NCI-H187 (cell line): ENCODE data around the gene CLMN.
"Not testable (repeated sequence)": the region's sequence is repeated elsewhere in the genome, so short reads cannot be mapped to it uniquely, and the experiment has no call there.

Experiments used
- DNase-seq, 2 experiments: peaks; one replicate each; lab custom pipeline; 2025; lab: John Stamatoyannopoulos, UW

Gene CLMN

DNA sequence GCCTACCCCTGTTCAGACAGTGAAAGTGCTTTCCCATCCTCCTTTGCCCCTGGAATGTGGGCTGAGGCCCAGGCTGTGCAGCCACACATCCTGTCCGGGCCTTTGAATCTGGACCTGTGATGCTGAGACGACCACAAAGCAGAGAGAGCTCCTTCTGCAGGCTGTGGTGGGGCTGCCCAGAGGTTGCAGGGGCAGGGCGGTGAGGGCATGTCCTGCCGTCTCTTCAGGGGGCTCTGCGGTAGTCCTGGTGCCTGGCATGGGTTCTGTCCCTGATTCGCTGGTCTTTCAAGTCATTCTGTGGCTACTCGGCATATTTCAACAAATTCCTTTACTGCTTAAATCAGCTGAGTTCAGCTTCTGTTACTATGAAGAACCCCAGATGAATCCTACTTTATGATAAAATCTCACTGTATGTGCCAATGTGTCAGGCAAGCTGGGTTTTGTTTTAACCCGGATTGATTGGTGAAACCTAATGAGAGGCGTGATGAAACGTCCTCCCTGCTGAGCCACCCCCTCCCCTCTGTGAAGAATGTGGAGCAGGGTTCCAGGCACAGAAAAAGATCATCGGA, 99.0 kb downstream of the CLMN start:
- DNase-seq: no peak

DNA sequence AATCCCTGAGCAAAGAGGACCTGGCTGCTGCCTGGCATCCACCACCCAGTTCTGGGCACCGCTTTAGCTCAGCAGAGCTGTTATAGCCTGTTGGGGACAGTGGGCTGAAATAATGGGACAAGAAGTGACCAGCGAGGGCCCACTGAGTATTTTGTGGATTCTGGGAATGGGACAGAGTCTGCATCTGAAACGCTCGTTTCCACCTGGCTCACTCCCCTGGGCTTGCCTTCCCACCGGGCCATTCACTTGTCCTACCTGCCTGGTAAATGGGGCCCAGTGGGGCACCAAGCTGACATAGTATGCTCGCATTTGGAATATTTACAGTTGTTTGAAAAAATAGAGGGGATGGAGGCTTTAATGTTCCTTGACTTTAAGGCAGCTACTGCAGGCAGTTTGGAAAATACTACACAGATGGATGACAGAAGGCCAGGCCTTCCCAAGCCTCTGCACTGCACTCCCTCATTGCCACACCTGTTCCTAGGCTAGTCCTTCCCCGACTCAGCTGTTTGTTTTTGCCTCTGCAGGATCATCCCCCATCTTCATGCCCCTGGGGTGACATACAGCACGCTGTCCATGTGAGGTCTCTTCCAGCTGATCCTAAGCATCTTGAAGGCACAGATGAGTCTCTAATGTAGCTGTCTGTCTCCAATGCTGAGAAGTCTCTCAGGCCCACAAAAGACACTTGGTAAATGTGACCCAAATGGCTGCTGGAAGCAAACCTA, 101.1 kb downstream of the CLMN start:
- DNase-seq: no peak

DNA sequence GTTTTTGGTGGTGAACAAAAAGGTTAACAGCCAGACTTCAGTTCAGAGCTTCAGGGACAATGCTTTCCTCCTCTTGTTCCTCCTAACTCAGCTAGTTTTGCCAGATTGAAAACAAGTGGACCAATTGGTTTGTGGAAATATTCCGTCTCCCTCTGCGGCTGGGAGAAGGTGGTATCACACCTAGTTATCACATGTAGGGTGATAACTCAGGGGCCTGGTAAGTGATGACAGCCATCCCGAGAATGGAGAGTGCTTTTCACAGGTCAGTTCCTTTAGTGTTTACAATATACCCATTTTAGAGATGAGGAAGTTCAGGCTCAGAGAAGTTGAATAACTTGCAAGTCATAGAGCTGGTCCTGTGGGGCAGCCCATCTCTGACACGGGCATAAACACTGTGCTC, 101.7 kb downstream of the CLMN start:
- no peak for DNase-seq

DNA sequence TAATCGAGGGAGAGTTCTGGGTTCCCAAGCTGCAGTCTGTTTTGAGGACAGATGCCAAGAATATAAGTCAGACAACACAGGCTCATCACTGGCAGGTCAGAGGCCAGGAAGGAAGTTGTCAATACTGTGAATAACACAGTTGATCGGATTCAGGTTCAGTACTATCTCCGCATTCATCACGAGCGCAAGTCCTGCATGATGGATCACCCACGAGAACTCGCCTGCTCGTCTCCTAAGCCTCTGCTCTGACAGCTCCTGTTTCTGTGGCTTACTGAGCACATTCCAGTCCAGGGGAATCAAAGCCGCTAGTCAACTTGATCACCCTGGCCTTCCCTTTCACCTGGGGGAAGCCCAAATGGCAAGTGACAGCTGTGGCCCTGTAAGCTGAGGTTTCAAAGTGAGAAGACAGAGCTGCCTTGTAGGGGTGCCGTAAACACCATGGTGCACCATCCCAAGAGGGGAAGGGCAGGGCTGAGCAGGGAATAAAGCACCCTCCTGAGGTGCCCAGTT, 102.3 kb downstream of the CLMN start:
- DNase-seq: no peak

DNA sequence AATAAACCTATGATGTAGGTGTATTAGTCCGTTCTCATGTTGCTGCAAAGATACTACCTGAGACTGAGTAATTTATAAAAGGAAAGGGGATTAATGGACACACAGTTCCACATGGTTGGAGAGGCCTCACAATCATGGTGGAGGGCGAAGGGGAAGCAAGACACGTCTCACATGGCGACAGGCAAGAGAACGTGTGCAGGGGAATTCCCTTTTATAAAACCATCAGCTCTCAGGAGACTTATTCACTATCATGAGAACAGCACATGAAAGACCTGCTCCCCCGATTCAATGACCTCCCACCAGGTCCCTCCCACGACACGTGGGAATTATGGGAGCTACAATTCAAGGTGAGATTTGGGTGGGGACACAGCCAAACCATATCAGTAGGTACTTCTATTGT, 103.7 kb downstream of the CLMN start:
- no peak for DNase-seq

DNA sequence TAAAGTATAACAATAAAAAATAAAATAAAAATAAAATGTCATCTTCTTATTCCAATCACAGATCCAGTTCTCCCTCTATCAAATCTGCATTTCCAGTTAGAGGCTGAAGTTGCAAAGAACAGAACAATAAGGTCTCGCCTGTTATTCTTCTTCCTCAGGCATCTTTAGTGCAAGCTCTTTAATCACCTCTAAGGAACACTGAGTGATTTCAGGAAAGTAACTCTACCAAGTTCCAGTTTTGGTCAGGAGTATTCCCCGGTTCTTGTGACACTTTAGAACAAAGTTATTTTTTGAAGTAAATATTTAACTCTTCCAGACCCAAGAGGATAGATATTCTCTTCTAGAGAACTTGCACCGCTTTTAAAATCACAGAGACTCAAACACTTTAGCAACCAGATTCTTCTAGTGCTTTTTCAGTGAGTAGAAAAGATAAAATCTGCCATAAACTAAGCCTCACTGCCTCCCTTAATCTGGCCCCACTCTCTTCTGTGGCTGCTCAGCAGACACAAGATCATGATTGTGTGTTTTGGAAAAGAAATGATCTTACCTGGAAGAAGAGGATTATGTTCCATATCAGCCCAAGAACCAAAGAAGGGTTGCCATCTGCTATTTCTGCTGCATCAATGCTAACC, 104.5 kb downstream of the CLMN start:
- no peak for DNase-seq

DNA sequence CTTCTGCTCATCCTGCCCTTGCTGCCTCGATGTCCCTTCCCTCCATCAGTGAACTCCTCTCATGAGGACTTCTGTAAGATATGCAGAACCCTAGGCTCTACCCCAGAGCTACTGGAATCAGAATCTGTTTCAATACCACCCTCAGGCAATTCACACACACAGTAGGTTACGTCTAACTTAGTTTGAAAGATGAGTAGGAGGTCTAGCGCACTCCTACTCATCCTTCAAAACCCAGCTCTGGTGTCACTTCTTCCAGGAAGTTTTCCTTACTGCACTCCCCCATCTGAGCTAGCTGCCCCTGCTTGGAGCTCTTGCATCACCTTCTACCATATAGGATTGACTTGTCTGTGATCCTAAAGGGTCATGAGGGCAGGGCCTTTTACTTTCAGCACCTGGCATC, 105.9 kb downstream of the CLMN start:
- no peak for DNase-seq

DNA sequence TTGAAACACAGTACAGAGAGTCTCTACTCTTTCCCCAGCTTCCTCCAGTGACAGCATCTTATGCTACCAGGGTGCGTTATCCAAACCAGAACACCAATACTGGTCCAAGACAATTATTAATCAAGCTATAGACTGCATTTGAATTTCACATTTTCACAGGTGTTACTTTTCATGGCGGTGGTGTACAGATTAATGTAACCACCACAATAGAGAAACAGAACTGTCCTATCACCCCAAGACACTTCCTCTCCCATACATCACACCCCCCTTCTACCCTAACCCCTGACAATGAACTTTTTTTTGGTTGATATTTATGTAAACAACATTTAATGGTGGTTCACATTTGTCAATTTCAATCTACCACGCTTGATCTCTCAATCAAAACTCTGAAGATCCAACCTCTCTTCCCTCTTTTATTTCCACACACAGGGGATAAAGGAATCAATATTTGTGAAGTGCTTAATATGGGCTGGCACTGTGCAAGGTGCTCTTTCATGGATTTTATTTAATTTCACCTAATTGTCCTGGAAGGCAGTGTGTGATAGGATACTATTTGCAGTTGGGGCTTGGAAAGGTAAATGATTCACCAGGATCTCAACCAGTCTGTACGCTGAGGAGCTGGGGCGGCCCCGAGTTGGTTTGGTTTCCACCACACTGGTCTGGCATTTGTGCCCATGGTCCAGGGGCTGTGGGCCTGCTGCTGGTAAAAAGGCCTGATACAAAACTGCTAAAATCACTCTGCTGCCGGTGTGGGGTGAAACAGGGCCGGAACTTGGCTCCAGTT, 107.8 kb downstream of the CLMN start:
- no peak for DNase-seq

DNA sequence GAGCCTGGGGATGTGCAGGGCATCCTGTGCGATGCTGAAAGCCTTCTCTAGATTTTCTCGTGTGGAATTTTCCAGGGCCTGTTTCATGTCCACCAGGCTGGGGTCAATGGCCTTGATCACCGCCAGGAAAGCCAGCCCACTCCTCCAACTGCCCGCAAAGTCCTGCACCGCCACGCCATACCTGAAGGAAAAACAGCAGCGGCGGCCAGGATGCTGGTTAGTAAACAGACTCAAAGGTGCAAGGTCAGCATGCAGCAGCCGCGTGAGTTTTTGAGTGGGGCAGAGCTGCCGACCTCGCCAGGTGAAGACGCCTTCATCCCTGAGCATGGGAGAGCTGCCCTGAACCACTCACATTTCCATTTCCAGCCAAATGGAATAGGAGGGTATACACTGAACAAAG, 109.0 kb downstream of the CLMN start:
- DNase-seq: no peak

DNA sequence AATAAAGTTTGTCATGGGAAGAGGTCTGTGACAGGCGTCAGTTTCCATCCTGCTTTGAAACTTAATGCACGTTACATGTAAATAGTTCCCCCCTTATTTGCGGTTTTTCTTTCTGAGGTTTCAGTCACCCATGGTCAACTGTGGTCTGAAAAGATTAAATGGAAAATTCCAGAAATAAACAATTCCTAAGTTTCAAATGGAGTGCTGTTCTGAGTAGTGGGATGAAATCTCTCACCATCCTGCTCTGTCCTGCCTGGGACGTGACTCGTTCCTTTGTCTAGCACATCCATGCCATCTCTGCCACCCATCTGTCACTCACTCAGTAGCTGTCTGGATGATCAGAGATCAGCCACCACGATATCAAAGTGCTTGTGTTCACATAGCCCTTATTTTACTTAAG, 111.1 kb downstream of the CLMN start:
- DNase-seq: no peak

DNA sequence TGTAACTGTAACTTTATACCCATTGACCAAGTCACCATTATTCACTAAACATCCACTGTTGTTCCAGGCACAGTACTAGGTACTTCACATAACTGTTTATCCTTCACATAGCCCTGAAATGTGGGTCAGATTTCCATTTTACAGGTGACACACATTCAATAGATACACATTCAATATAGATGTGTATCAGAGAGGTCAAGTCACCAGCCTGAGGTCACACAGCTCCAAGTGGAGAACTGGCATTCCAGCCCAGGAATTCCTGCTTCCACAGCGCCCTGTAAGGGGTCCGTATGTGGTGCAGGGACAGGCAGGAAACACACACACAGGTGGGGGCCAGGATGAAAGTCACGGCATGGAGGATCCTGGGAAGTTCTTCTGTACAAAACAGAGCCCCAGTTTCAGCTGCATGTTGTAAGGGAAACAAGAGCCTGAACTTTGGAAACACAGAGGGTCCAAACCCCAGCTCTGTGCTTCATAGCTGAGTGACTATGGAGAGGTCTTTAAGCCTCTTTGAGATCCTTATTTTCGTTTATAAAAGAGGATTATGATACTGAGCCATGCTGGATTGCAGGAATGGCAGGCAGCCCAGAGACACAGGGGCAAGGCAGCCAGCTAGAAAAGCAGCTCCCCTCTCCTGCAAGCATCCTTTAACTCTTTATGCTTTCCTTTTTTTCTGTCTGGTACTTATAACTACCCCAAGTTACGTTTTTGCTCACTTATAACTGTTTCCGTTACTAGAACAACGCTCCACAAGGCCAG, 112.1 kb downstream of the CLMN start:
- DNase-seq: no peak

DNA sequence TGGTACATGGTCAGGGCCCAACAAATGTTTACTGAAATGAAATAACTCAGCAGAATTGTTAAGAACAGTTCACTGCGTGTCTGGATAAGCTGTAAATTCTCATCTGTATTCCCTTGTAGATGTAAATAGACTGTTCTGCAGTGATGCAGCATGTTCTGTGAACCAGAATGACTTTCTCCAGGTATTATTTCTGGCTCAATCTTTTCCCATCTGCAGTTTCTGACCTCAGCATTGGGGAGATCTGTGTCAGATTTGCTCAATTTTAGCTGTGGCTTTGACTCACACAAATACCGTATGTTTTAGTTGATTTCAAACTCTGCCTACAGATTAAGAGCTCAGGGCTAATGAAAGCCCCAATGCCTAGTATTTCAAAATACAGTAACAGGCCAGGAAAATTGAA, 113.2 kb downstream of the CLMN start:
- no peak for DNase-seq

DNA sequence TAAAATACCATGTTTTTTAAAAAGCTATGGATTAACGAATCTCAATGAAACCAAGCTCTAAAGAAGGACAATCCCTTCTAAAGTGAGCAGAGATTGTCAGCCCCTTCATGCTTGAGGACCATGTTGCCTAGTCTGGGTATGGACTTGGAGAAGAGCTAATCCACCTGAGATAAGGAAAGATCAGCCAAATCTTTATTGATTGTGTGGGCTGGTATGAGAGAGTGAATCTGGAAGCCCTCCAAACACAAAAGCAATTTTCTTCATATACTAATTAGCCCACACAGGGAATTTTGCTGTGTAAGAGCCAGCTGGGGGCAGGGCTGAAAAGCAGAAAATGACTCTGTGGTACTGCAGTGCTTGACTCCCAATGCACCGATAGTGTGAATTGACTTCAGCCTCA, 115.0 kb downstream of the CLMN start:
- DNase-seq: no peak

DNA sequence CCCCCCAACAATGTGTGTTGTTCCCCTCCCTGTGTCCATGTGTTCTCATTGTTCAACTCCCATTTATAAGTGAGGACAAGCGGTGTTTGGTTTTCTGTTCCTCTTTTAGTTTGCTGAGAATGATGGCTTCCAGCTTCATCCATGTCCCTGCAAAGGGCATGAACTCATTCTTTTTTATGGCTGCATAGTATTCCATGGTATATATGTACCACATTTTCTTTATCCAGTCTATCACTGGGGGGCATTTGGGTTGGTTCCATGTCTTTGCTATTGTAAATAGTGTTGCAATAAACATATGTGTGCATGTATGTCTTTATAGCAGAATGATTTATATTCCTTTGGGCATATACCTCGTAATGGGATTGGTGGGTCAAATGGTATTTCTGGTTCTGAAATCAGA, 118.0 kb downstream of the CLMN start:
- not testable (repeated sequence) for DNase-seq

DNA sequence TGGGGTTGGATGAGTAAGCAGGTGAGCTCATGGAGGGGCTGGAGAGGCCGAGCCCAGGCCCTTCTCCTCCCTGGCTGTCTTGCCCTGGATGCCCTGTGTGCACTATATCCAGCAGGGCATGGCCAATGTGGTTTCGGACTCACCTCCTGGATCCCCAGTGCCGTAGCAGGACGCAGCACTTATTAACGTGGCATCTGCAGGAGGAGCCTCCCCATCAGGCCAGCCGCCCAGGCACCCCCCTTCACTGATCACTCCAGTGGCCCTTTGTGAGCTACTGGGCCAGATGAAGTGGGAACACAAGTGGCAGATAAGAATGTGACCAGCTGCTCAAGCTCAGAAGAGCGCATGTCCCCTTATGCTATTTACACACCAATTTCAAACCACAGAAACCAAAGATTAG, 119.3 kb downstream of the CLMN start:
- peak; percentile 87 to 96 for DNase-seq

DNA sequence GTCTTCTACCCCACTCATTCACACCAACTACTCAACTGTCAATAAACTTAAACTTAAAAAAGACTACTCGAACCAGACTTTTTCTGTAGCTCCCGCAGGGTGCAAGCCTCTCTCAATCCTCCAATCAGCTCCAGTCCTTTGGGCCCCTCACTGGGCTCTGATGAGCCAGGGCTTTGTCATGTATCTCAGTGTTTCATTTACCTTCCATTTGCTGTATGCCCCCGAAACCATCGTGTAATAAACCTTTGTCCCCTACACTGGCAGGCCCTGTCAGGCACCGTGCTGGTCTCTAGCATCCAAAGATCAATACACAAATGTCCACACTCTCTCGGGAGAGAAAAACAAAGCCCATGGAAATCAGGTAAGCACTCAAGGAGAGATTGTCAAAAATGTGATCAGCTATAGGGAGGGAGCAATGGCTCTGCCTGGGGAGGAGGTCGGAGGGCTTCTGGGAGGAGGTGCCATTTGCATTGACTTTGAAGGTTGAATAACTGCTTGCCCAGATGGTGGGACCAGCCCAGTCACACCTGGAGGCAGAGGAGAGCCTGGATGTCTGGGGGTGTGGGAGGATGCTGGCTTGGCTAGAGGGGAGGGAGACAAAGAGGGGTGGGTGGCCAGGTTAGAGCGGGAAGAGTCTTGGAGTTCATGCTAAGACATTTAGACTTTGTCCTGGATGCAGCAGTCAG, 120.3 kb downstream of the CLMN start:
- no peak for DNase-seq

DNA sequence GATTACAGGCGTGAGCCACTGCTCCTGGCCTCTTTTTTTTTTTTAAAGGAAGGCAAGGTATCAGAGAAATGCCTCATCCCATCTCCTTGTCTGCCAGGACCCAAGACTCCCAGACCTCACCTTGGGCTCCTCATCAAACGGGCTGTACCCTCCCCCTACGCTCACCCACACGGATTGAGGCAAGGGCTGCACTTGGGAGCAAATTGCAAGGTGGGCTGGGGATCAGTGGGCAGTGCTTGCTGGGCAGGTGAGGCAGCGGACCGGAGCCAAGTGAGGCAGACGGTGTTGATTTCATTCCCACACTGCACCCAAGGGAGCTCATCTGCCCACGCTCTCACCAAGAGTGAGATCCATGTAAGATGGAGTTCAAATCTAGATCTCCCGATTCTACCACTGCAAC, 121.4 kb downstream of the CLMN start:
- DNase-seq: peak in 1 of 2 experiments; percentile 59

DNA sequence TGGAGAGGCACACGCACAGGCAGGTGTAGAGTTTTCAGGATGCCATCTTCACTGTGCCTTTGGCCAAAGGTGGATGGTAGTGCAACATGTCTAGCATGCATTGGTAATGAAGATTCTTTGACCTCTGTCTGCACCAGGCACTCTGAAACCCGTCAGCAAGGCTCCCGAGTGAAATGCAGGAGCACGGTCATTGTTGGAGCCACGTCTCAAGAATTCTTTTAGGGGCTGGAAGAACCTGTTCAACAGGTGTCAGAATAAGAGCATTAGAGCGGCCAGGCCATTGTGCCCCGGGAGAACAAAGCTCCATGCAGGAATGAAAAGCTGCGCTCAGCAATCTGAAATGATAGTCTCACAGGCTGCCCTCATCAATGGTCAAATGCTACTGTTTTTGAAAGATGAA, 122.2 kb downstream of the CLMN start:
- DNase-seq: no peak

DNA sequence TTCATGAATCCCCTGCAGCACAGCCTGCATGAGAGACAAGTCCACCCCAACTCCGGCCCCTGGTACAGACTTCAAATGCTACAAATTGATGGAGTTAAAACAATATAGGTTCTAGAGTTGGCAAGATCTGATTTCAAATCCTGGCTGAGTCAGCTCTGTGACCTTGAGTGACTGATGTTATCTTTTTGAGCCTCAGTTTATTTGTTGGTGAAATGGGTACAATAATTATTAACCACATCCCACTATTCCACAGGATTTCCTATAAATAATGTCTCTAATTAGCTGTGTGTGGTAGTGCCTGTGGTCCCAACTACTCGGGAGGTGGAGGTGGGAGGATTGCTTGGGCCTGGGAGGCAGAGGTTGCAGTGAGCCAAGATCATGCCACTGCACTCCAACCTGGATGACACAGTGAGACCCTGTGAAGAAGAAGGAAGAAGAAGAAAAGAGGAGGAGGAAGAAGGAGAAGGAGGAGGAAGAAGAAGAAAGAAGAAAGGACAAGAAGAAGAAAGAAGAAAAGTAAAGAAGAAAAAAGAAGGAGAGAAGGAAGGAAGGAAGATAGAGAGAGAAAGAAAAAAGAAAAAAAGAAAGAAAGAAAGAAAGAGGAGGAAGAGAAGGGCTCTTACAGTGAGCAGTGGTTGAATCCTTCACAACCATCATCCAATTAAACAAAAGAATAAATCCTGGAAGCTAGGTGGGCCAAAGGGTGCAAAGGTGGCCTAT, 122.7 kb downstream of the CLMN start:
- no peak for DNase-seq

DNA sequence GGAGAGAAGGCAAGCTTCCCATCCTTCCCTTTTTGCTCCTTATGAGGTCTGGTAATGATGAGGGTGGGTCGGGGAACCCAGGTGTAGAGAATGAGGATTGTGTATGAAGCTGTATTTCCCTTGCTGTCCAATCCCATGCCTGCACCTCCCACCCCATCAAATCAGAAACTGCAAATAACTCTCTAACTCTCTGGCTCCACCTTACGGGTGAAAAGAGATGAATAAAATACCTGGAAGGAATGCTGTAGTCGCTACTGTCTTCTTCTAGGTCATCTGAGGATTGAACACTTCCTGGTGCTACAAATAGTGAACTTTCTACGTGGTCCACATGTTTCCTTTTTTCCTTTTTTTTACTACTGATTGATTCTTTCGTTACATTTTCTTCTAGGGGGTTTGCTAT, 123.4 kb downstream of the CLMN start:
- no peak for DNase-seq

DNA sequence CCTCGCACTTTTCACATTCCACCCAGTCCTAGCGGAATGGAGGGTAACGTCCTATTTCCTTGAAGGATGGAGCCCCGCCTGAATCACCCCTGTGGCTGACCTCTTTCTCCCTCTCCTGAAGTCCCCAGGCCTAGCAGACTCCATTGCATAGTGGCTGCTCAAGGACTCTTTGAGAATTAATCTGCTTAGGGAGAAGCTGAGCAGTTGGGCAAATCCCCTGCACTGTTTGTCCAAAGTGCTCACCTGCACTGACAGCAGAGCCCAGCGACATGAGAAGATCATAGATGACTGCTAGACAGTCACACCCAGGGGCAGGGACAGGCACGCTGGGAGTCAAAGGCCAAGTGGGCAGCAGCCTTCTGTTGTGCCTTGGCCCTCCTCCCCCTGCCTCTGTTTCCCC, 124.7 kb downstream of the CLMN start:
- DNase-seq: no peak
